Natural killer cell (primary cell): ENCODE data around the gene RTN4R. TPM values are rescaled to one million over a fixed set of nuclear protein-coding genes. Genes with fewer than 3 reads are reported as not detected.
"Not testable (repeated sequence)": the region's sequence is repeated elsewhere in the genome, so short reads cannot be mapped to it uniquely, and the experiment has no call there.

Experiments
- ATAC-seq, 3 donors: fragments of 150-1000 bp in 2 of 3; fragments of 200-7000 bp in 1 of 3; cut with Tn5 transposase; 1 replicate in 1 of 3; 2 replicates in 2 of 3; pipeline ENCODE4 v1.10.0; 2021; ENCODE audit warnings: mild to moderate bottlenecking in 2 of 3, moderate library complexity in 2 of 3
- DNase-seq, 2 donors: peaks; one replicate each; pipeline versions ENCODE4 v3.0.0 to v3.0.0-alpha.2; 2013 to 2021; ENCODE audit warnings: mixed read lengths in 1 of 2
- H3K27ac ChIP-seq: one replicate; pipeline ENCODE4 v1.5.1; 2013; ENCODE audit warnings: mild to moderate bottlenecking, low read length
- H3K27me3 ChIP-seq: one replicate; pipeline ENCODE4 v1.6.1; 2013; ENCODE audit warnings: low read length; ENCODE audit not compliant: control insufficient read depth, insufficient read depth
- H3K36me3 ChIP-seq: one replicate; pipeline ENCODE4 v1.6.1; 2013; ENCODE audit warnings: low read length; ENCODE audit not compliant: control insufficient read depth, insufficient read depth
- H3K4me1 ChIP-seq: one replicate; pipeline ENCODE4 v1.6.1; 2013; ENCODE audit warnings: low read length; ENCODE audit not compliant: control insufficient read depth, insufficient read depth
- H3K4me3 ChIP-seq: one replicate; pipeline ENCODE4 v1.5.1; 2013; ENCODE audit warnings: low read length
- H3K9me3 ChIP-seq: one replicate; pipeline ENCODE4 v1.6.1; 2013; ENCODE audit warnings: low read length; ENCODE audit not compliant: control insufficient read depth, insufficient read depth
- H3K27ac Mint-ChIP-seq, 2 donors: one replicate each; pipeline ENCODE4 v1.8.0; 2022; ENCODE audit warnings: mild to moderate bottlenecking in 2 of 2, mixed read lengths in 2 of 2, moderate library complexity in 1 of 2
- H3K27me3 Mint-ChIP-seq, 2 donors: one replicate each; pipeline ENCODE4 v1.8.0; 2022; ENCODE audit warnings: low read depth in 2 of 2, mixed read lengths in 2 of 2
- H3K36me3 Mint-ChIP-seq: one replicate; pipeline ENCODE4 v1.8.0; 2022; ENCODE audit warnings: mixed read lengths
- H3K4me1 Mint-ChIP-seq, 2 donors: one replicate each; pipeline ENCODE4 v1.8.0; 2022; ENCODE audit warnings: mixed read lengths in 2 of 2
- H3K4me3 Mint-ChIP-seq: one replicate; pipeline ENCODE4 v1.8.0; 2022; ENCODE audit warnings: mild to moderate bottlenecking, moderate library complexity, mixed read lengths
- H3K9me3 Mint-ChIP-seq, 2 donors: one replicate each; pipeline ENCODE4 v1.8.0; 2022; ENCODE audit warnings: mixed read lengths in 2 of 2
- WGBS: methylation state at CpG from one replicate; pipeline ENCODE4 v1.1.7; 2013; ENCODE audit warnings: missing lambda C conversion rate; ENCODE audit not compliant: insufficient coverage; 5-methylcytosine and 5-hydroxymethylcytosine counted together
- intact Hi-C: fragments of 100-400 bp; cut with micrococcal nuclease; formaldehyde crosslinking; loops from one replicate; pipeline ENCODE4 v1.14.2; 2022
- total RNA-seq, 4 donors: library from RNA; stranded (reverse); fragments of 120-200 nt in 1 of 4; gene quantifications; one replicate each; pipeline versions ENCODE4 v1.2.3 to v1.2.4, GENCODE V29; 2013 to 2022
- TF ChIP-seq, protein P1 (sequence below): fragments of 200-600 bp; IDR thresholded peaks from one replicate; pipeline ENCODE4 v1.8.0; 2022; ENCODE audit warnings: antibody characterized with exemption

RTN4R gene
- total RNA-seq, result 1 to 10 TPM; 1.2 to 2.9 (median 1.6) TPM
- 1.3 TPM for total RNA-seq (2013)

DNA sequence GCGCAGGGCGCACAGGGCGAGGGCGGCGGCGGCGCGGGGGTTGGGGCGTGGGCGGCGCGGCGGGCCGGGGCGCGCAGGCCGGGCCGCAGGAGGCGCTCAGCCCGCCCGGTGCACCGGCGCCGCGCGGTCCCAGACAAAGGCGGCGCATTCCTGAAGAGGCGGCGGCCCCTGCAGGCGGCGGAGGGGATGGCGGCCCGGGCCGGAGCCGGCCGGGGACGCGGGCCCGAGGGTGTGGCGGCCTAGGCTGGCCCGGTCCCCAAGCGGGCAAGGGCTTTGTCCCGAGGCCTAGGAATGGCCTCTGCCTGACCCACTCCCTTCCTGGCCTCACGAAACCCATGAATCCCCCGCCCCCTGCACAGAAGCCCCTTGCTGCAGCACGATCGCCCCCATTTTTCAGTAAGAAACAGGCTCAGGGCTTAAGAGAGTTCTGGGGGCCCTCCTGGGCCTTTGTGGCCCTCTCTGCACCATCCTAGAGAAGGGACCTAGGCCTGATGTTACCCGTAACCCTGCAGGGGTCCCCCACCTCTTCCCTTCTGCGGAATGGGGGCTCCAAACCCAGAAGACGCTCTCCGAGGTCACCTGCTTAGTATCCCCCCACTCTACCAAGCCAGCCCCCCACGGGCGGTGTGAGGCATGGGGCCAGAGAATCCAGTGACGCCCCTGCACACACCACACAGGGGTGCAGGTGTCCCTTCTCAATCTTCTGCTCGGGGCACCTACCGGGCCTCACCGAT is at the start of gene RTN4R:
RTN4R (minus strand) TSS at position 40 of the 734 bp plus-strand sequence. CDS start 226 bp downstream, outside the sequence.
- H3K36me3 Mint-ChIP-seq, result no peaks in the 10 kb centered on the region
- TF ChIP-seq, protein P1, sequence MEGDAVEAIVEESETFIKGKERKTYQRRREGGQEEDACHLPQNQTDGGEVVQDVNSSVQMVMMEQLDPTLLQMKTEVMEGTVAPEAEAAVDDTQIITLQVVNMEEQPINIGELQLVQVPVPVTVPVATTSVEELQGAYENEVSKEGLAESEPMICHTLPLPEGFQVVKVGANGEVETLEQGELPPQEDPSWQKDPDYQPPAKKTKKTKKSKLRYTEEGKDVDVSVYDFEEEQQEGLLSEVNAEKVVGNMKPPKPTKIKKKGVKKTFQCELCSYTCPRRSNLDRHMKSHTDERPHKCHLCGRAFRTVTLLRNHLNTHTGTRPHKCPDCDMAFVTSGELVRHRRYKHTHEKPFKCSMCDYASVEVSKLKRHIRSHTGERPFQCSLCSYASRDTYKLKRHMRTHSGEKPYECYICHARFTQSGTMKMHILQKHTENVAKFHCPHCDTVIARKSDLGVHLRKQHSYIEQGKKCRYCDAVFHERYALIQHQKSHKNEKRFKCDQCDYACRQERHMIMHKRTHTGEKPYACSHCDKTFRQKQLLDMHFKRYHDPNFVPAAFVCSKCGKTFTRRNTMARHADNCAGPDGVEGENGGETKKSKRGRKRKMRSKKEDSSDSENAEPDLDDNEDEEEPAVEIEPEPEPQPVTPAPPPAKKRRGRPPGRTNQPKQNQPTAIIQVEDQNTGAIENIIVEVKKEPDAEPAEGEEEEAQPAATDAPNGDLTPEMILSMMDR, result peak; percentile 62
- Histone ChIP-seq H3K36me3 (no peaks in the 10 kb centered on the region), H3K4me1 (peaks cover 24% of the 10 kb centered on the region), H3K27ac (no peak within 1 kb of the TSS), H3K9me3 (no peaks in the 10 kb centered on the region), H3K27me3 (peaks cover 4% of the 10 kb centered on the region), H3K4me3 (no peak within 1 kb of the TSS)
- ATAC-seq (peak; percentile 73 to 94 (median 94)), DNase-seq (peak; percentile 67 to 77)
- H3K9me3 Mint-ChIP-seq, result no peaks in the 10 kb centered on the region
- H3K27me3 Mint-ChIP-seq, result no peaks in the 10 kb centered on the region
- 19% methylated on average over 52 of the region's 58 CpGs for WGBS
- peak within 1 kb of the TSS in 1 of 2 donors; percentile 47 for H3K27ac Mint-ChIP-seq
- peaks cover 6 to 16% of the 10 kb centered on the region in 2 donors for H3K4me1 Mint-ChIP-seq
- intact Hi-C loops, result loop anchor here (1.0 kb wide), 2 partner anchors 111 to 297 kb away; no protein-coding TSS in a partner anchor
- H3K4me3 Mint-ChIP-seq, result peak within 1 kb of the TSS; percentile 82

DNA sequence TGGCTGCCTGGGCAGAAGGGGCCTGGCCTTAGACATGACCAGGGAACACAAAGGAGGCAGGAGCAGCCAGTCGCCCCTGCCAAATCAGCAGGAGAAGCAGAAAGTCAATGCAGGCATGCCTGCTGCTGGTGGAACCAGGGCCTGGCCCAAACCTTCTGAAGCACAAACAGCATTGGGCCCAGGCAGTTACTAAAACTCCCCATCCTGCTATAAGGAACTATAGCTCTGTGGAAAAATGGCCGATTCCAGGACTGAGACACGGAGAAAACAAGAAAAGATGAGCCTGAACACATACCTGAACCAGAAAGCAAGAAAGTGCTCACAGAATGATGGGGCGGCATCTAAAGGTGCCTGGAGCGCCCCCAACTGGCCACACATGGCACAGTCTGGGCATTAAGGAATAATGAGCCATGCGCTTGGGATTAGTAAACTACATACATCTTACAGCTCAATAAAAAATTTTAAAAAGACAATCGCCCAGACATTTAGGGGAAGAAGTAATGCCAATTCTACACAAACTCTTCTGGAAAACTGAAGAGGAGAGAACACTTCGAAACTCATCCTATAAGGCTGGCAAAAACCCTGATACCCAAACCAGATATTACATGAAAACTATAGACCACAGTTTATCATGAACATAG is 49.4 kb upstream of the RTN4R start:
- H3K9me3 Mint-ChIP-seq, ATAC-seq, H3K36me3 ChIP-seq, H3K4me3 ChIP-seq, H3K27ac Mint-ChIP-seq, H3K9me3 ChIP-seq, H3K27ac ChIP-seq, H3K27me3 ChIP-seq, H3K36me3 Mint-ChIP-seq, intact Hi-C loops, H3K27me3 Mint-ChIP-seq: not testable (repeated sequence)
- Mint-ChIP-seq H3K4me3 (peak overlapping the region; percentile 64), H3K4me1 (peaks cover 22 to 39% of the 10 kb centered on the region in 2 donors)
- TF ChIP-seq, protein P1, result peak; percentile 62
- peak in 1 of 2 donors; percentile 47 for DNase-seq
- H3K4me1 ChIP-seq, result peaks cover 35% of the 10 kb centered on the region
- WGBS, result 96% methylated on average over 1 of the region's 8 CpGs

DNA sequence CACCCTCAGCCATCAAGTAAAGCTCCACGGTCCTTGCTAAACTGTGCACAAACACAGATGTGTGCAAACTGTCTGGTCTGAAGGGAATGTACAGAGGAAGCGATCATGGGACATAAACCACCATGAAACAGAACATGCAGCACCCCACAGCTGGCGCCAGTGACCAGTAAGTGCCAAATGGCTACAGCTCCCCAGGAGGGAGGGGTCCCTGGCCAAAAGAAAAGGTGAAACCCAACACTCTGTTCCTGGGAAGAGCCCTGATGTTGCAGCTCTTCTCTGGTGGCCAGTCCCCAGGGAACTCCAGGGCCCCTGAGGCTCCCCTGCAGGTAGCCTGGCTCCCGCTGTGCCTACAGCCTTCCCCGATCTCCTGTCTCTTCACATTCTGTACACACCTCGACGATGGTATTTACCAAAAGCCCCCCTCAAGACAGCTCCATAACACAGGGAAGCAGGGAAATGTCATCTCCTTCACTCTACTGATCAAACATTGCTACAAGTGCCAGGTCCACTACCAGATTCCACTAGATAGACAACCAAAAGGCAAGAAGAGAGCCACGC is 48.8 kb upstream of the RTN4R start:
- no peaks in the 10 kb centered on the region for H3K36me3 Mint-ChIP-seq
- intact Hi-C loops, result no loop called here
- WGBS, result 94% methylated on average over 8 of the region's 8 CpGs
- no peak overlapping the region for H3K4me3 ChIP-seq
- ATAC-seq, result no peak
- no peaks in the 10 kb centered on the region for H3K9me3 Mint-ChIP-seq
- peaks cover 22 to 39% of the 10 kb centered on the region in 2 donors for H3K4me1 Mint-ChIP-seq
- no peaks in the 10 kb centered on the region for H3K27me3 Mint-ChIP-seq
- TF ChIP-seq, protein P1, result no peak
- peaks cover 2% of the 10 kb centered on the region for H3K36me3 ChIP-seq
- no peaks in the 10 kb centered on the region for H3K27me3 ChIP-seq
- no peak overlapping the region for H3K27ac Mint-ChIP-seq
- H3K27ac ChIP-seq, result no peak overlapping the region
- peaks cover 35% of the 10 kb centered on the region for H3K4me1 ChIP-seq
- DNase-seq, result no peak
- no peak overlapping the region for H3K4me3 Mint-ChIP-seq
- no peaks in the 10 kb centered on the region for H3K9me3 ChIP-seq
